Fibroblast of lung (primary cell): Measurements from ENCODE around the gene CD1C.

Experiments
- CTCF ChIP-seq, 2 donors: IDR thresholded peaks in 1 of 2; conservative IDR thresholded peaks in 1 of 2; 1 replicate in 1 of 2; 2 replicates in 1 of 2; pipeline ENCODE4 v1.5.1; 2011 to 2012; ENCODE audit warnings: low read length in 2 of 2, control low read depth in 1 of 2, inconsistent platforms in 1 of 2, low read depth in 1 of 2, mild to moderate bottlenecking in 1 of 2
- EZH2 ChIP-seq: IDR thresholded peaks from 2 replicates; pipeline ENCODE4 v1.5.1; 2012; ENCODE audit warnings: low read length, control low read depth, mild to moderate bottlenecking; ENCODE audit errors: missing control alignments

DNA sequence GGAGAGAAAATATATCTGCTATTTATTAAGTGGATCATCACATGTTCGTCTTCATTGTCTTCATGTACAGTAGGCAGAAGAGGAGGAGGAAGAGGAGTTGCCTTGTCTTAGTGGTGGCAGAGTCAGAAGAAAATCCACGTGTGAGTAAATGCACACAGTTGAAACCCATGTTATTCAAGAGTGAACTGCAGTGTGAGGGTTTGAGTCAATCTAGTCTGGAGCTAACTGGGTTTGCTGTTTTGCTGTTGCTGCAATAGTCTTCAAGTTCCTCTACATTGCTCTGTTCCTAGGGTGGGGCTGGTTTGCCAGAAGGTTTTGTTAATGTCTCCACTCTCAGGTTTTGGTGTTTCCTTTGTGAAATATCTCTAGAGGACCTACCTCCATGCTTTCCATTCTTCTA lies 38.6 kb upstream of the CD1C start:
- TF ChIP-seq CTCF (conservative IDR thresholded peaks at IDR 0.05 in 1 of 2, IDR thresholded peaks at IDR 0.05 in 1 of 2; ENCODE audit: low read depth in 1 of 2, low read length in 2 of 2) (no peak), EZH2 (no peak)
